CD4-positive, alpha-beta T cell treated with Interleukin-10 for 1 hour (primary cell): ENCODE results near the gene CROCC2.

Source experiments
- DNase-seq: peaks from one replicate; pipeline ENCODE4 v3.0.0-alpha.2; 2020

CROCC2 gene

GRCh38 chr2:241029599-241030332 lies 123.6 kb downstream of the CROCC2 start:
- DNase-seq: no peak

DNA sequence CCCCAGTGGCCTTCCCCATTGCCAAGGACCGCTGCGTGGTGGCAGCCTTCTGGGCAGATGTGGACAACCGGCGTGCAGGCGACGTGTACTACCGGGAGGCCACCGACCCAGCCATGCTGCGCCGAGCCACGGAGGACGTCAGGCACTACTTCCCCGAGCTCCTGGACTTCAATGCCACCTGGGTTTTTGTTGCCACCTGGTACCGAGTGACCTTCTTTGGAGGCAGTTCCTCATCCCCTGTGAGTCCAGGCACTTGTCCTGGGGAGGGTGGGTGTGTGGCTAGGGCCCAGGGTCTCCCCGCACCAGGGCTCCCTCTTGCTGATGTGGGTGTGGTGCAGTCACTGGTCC lies 124.2 kb downstream of the CROCC2 start:
- DNase-seq: no peak

GRCh38 chr2:241030883-241031282 lies 124.7 kb downstream of the CROCC2 start:
- DNase-seq: no peak

DNA sequence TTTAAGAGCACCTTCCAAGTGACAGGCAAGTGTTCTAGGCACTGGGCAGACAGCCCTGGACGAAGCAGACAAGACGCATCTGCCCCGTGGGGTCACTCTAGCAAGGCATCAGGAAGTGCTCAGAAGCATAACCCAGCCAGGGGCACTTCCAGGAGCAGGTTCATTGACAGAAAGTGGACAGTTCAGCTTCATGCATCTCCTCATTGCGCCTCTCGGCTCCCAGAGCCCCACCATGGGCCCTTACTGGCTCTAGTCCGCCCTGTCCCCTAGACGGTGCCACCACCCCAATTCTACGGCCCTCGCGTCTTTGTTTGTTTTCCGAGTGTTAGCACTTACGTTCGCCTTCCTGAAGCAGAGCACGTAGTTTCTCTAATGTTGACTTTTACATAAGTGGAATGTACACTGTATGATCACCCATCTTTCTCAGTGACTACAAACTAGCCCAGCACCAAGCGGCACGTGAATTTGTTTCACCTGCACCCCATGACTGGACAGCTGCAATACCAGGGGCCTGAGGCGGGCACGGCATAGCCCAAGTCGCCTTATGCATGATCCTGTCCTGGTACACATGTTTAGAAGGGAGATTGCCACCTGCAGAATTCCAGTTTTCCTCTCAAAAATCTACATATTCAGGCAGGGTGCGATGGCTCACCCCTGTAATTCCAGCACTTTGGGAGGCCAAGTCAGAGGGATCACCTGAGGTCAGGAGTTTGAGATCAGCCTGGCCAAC lies 125.5 kb downstream of the CROCC2 start:
- DNase-seq: no peak

- no peak for DNase-seq
Observed at GRCh38 chr2:241033336-241033987, 127.3 kb downstream of the CROCC2 start.

GRCh38 chr2:241033994-241034393 lies 127.9 kb downstream of the CROCC2 start:
- DNase-seq: no peak

GRCh38 chr2:241034490-241035141 lies 128.5 kb downstream of the CROCC2 start:
- no peak for DNase-seq

GRCh38 chr2:241035142-241035817 lies 129.1 kb downstream of the CROCC2 start:
- peak; percentile 39 for DNase-seq

DNA sequence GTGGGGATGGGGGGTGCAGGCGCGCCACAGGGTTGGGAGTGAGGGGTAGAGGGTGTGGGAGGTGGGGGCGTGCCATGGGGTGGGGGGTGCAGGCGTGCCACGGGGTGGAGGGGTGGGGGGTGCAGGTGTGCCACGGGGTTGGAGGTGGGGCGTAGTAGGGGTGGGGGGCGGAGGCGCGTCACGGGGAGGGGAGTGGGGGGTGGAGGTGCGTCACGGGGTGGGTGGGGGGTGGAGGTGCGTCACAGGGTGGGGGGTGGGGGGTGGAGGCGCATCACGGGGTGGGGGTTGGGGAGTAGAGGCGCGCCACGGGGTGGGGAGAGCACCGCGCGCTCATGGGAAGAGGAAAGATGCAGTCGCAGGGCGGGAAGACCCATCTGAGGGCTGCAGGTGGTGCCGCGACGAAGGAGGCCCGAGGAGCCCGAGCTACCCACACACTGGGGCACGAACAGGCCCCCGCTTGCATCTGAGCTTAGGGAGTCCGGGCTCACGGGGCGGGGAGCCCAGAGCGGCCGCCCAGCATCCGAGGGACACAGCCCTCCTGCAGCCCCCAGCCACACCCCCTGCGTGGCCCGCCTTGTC lies 129.8 kb downstream of the CROCC2 start:
- DNase-seq: peak; percentile 41

DNA sequence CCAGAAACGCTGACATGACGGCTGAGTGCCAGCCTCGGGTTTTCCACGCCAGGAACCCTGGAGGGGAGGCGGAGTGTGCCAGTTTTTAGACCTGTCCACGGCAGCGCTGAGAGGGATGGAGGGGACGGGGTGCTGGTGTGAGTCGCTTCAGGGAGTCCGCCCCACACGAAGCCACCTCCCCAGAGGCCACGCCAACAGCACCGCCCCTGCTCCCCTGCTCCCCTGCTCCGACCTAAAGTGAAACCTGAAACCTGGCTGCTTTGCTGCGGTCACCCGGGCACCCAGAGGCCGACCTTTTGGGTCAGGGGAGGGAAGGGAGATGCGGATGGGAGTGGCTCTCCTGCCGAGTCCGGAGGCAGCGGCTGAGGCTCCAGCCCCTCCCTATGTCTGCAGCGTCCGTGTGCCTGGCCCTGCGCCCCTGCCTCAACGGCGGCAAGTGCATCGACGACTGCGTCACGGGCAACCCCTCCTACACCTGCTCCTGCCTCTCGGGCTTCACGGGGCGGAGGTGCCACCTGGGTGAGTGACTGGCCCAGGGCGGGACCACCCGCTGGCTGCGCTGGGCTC lies 130.3 kb downstream of the CROCC2 start:
- DNase-seq: peak; percentile 65

DNA sequence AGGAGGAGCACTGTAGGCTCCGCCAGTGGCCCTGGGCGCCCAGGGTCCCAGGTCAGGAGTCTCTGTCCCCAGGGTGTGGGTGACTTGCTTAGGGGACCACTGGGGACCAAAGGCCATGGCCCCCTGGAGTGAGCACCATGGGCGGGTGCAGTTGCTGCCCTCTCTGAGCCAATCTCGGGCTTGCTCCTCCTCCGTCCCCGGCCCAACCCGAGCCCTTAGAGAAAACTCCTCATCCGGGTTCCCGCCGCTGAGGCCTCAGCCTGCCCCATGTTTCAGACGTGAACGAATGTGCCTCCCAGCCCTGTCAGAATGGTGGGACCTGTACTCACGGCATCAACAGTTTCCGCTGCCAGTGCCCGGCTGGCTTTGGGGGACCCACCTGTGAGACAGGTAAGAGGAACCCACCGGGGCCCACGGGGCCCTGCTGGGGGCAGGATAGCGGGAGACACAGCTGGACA lies 130.9 kb downstream of the CROCC2 start:
- peak; percentile 24 for DNase-seq

DNA sequence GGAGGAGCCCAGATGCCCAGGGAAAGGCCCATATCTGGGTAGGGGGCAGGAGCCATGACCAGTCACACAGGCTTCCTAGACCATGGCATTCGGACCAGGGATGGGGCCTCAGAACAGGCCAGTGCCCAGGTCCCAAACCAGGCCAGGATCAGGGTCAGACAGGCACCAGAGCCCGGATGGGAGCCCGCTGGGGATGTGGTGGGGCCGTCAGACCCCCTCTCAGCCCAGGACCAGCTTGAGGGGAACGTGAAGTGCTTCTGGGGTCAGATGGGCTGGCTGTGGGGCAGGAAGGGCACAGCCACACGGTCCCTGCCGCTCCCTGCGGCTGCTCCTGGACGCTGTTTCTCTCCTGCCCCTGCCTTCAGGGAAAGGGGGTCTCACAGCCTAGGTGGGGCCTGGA lies 131.4 kb downstream of the CROCC2 start:
- DNase-seq: no peak

DNA sequence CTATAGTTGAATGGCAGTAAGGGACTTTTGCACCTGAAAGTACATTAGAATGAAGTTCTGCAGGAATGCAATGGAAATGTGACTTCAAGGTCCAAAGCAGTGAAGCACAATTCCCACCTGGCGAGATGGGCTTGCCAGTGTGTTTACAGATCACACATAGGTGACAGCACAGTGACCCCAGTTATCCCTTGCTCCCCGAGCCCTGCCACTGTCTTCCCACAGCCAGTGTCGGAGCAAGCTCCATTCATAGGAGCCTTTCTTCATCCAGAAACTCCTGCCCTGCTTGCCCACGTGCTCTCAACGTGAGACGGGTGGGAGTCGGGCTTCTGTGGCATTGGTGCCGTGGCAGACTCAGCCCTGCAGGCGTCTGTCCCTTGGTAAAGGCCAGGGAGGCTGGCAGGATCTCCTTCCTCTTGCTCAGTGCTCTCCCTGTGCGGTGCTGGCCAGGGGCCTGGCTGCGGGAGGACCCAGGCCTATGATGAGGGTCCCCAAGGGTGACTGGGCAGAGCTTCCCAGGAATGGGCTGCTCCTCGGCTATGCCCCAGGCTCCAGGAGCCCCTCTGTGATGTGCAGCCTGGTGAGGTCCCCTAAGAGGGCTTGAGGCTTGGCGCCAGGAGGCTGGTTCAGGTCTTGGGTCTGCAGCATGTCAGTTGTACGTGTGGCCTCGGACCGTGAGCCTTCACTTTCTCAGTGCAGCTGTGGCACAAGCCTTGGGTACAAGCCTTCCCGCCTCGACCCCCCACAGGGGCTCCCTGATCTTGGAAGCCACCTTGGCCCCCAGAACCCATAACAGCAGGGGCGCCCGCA lies 132.4 kb downstream of the CROCC2 start:
- DNase-seq: no peak

DNA sequence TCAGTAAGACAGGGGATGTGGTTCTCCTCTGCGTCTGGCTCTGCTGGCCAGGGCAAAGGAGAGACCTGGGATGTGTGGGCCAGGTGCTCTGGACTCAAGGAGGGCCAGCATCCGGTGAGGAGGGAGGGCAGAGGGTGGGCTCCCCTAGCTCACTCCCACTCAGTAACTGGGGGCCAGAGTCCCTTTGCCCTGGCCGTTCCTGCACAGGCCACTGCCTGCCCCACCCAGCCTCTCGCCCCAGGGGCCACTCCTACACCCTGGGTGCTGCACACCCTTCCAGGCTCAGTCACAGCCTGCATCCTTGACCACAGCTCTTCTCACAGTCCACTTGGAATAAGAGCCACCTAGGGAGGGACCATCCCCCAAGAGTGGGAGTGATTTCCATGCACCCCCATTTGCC lies 133.3 kb downstream of the CROCC2 start:
- no peak for DNase-seq

GRCh38 chr2:241040081-241040803 lies 134.1 kb downstream of the CROCC2 start:
- DNase-seq: no peak

- DNase-seq: peak; percentile 18
Observed at GRCh38 chr2:241041589-241042158, 135.5 kb downstream of the CROCC2 start.
